ENCODE measurements around the gene TMEM47.

DNA sequence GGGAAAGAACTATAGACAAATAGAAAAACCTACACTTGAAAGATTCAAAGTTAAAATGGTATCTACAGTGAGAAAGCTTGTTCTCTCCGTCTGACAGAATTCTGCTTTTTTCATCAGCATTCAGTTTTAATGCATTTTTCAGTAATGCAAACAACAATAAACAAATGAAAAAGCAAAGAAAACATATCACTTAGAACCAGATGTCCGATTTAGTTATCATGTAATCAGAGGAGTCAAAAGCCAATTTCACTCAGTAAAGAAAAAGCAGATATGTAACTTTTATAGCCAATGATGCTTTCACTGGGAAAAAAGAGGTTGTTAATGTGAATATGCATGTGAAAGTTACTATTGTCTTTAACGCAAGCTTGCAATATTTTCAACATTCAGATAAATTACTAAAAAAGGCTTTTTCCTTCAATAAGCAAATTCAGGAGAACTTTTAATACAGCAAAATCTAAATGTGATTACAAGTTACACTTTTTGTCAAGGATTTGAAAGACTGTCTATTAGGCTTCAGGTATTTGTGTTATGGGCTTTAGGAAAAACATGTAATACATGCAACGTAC lies 70.7 kb downstream of the TMEM47 start:
- TF ChIP-seq, protein P1, sequence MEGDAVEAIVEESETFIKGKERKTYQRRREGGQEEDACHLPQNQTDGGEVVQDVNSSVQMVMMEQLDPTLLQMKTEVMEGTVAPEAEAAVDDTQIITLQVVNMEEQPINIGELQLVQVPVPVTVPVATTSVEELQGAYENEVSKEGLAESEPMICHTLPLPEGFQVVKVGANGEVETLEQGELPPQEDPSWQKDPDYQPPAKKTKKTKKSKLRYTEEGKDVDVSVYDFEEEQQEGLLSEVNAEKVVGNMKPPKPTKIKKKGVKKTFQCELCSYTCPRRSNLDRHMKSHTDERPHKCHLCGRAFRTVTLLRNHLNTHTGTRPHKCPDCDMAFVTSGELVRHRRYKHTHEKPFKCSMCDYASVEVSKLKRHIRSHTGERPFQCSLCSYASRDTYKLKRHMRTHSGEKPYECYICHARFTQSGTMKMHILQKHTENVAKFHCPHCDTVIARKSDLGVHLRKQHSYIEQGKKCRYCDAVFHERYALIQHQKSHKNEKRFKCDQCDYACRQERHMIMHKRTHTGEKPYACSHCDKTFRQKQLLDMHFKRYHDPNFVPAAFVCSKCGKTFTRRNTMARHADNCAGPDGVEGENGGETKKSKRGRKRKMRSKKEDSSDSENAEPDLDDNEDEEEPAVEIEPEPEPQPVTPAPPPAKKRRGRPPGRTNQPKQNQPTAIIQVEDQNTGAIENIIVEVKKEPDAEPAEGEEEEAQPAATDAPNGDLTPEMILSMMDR (IDR thresholded peaks at IDR 0.05): no peak
- TF ChIP-seq JUN (CRISPR knock-in tag; IDR thresholded peaks at IDR 0.05): no peak
- TF ChIP-seq NFYB (CRISPR knock-in tag; conservative IDR thresholded peaks at IDR 0.05; ENCODE audit: low read depth): no peak
- TF ChIP-seq, protein P2, sequence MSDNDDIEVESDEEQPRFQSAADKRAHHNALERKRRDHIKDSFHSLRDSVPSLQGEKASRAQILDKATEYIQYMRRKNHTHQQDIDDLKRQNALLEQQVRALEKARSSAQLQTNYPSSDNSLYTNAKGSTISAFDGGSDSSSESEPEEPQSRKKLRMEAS (CRISPR knock-in tag; IDR thresholded peaks at IDR 0.05): no peak
- TF ChIP-seq, protein P3, sequence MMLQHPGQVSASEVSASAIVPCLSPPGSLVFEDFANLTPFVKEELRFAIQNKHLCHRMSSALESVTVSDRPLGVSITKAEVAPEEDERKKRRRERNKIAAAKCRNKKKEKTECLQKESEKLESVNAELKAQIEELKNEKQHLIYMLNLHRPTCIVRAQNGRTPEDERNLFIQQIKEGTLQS (CRISPR knock-in tag; conservative IDR thresholded peaks at IDR 0.05): no peak
- TF ChIP-seq, protein P4, sequence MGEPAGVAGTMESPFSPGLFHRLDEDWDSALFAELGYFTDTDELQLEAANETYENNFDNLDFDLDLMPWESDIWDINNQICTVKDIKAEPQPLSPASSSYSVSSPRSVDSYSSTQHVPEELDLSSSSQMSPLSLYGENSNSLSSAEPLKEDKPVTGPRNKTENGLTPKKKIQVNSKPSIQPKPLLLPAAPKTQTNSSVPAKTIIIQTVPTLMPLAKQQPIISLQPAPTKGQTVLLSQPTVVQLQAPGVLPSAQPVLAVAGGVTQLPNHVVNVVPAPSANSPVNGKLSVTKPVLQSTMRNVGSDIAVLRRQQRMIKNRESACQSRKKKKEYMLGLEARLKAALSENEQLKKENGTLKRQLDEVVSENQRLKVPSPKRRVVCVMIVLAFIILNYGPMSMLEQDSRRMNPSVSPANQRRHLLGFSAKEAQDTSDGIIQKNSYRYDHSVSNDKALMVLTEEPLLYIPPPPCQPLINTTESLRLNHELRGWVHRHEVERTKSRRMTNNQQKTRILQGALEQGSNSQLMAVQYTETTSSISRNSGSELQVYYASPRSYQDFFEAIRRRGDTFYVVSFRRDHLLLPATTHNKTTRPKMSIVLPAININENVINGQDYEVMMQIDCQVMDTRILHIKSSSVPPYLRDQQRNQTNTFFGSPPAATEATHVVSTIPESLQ (CRISPR knock-in tag; IDR thresholded peaks at IDR 0.05): no peak
- TF ChIP-seq, protein P5, sequence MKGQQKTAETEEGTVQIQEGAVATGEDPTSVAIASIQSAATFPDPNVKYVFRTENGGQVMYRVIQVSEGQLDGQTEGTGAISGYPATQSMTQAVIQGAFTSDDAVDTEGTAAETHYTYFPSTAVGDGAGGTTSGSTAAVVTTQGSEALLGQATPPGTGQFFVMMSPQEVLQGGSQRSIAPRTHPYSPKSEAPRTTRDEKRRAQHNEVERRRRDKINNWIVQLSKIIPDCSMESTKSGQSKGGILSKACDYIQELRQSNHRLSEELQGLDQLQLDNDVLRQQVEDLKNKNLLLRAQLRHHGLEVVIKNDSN (CRISPR knock-in tag; IDR thresholded peaks at IDR 0.05): no peak
- TF ChIP-seq, protein P6, sequence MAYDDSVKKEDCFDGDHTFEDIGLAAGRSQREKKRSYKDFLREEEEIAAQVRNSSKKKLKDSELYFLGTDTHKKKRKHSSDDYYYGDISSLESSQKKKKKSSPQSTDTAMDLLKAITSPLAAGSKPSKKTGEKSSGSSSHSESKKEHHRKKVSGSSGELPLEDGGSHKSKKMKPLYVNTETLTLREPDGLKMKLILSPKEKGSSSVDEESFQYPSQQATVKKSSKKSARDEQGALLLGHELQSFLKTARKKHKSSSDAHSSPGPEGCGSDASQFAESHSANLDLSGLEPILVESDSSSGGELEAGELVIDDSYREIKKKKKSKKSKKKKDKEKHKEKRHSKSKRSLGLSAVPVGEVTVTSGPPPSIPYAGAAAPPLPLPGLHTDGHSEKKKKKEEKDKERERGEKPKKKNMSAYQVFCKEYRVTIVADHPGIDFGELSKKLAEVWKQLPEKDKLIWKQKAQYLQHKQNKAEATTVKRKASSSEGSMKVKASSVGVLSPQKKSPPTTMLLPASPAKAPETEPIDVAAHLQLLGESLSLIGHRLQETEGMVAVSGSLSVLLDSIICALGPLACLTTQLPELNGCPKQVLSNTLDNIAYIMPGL (CRISPR knock-in tag; IDR thresholded peaks at IDR 0.05): no peak
- no peak for TF ChIP-seq KAT7 (CRISPR knock-in tag; IDR thresholded peaks at IDR 0.05; ENCODE audit: borderline replicate concordance)

Measured in WTC11 (cell line).